ENCODE measurements around the gene SEC61B. TPM values are rescaled to one million over a fixed set of nuclear protein-coding genes. Genes with fewer than 3 reads are reported as not detected.
A peak's percentile ranks its signal among the peaks of the same experiment; 100 is the strongest.
"Not testable (repeated sequence)": the region's sequence is repeated elsewhere in the genome, so short reads cannot be mapped to it uniquely, and the experiment has no call there.

SEC61B gene
- total RNA-seq, 1 donor from 2014 or later: 184 TPM

DNA sequence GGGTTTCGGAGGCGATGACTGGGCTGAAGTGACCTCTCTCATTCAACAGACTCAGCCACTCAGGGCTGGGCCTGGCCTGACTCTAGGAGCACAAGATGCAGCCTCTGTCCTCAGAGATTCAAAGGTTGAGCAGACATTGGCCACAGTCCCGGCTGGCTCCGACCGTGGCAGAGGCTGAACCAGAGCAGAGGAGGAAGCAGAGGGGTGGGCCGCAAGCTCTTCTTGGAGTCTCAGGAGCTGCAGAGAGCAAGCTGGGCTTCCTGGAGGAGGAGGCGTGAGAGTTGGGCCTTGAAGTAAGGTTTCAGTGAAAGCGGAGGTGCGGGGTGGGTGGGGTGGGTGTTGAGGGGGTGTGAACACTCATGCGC lies 38.0 kb upstream of the SEC61B start:
- H3K27ac Mint-ChIP-seq: no peak overlapping the region
- no peaks in the 10 kb centered on the region for H3K36me3 Mint-ChIP-seq (ENCODE audit: low read depth)
- H3K4me3 Mint-ChIP-seq: no peak overlapping the region
- peaks cover 66% of the 10 kb centered on the region for H3K4me1 Mint-ChIP-seq (ENCODE audit: low read depth)
- peaks cover 5% of the 10 kb centered on the region for H3K27me3 Mint-ChIP-seq (ENCODE audit: insufficient read depth)
- DNase-seq (ENCODE audit: low spot score): no peak
- intact Hi-C loops (cut with micrococcal nuclease): loop anchor here (1.0 to 5.0 kb wide), 9 partner anchors 21 to 1243 kb away; partner anchors contain the start of genes MSANTD3 and SEC61B
- H3K9me3 Mint-ChIP-seq: no peaks in the 10 kb centered on the region

- Mint-ChIP-seq H3K4me1 (ENCODE audit: low read depth) (peaks cover 60% of the 10 kb centered on the region), H3K9me3 (no peaks in the 10 kb centered on the region), H3K4me3 (no peak overlapping the region), H3K36me3 (ENCODE audit: low read depth) (no peaks in the 10 kb centered on the region), H3K27ac (no peak overlapping the region), H3K27me3 (ENCODE audit: insufficient read depth) (peaks cover 5% of the 10 kb centered on the region)
- peak; percentile 57 for DNase-seq (ENCODE audit: low spot score)
- intact Hi-C loops (cut with micrococcal nuclease): loop anchor here (1.0 to 5.0 kb wide), 9 partner anchors 21 to 1243 kb away; partner anchors contain the start of genes MSANTD3 and SEC61B
Measured at GRCh38 chr9:99184475-99185347, 37.4 kb upstream of the SEC61B start.

GRCh38 chr9:99185348-99185632 lies 36.8 kb upstream of the SEC61B start:
- Mint-ChIP-seq H3K27me3 (ENCODE audit: insufficient read depth) (peaks cover 5% of the 10 kb centered on the region), H3K4me3 (no peak overlapping the region), H3K9me3 (no peaks in the 10 kb centered on the region), H3K36me3 (ENCODE audit: low read depth) (no peaks in the 10 kb centered on the region), H3K4me1 (ENCODE audit: low read depth) (peaks cover 55% of the 10 kb centered on the region), H3K27ac (no peak overlapping the region)
- intact Hi-C loops (cut with micrococcal nuclease): no loop called here
- no peak for DNase-seq (ENCODE audit: low spot score)

GRCh38 chr9:99185934-99186333 lies 36.1 kb upstream of the SEC61B start:
- Mint-ChIP-seq H3K9me3 (no peaks in the 10 kb centered on the region), H3K27me3 (ENCODE audit: insufficient read depth) (peaks cover 5% of the 10 kb centered on the region), H3K4me1 (ENCODE audit: low read depth) (peaks cover 52% of the 10 kb centered on the region), H3K27ac (no peak overlapping the region), H3K4me3 (no peak overlapping the region), H3K36me3 (ENCODE audit: low read depth) (no peaks in the 10 kb centered on the region)
- no peak for DNase-seq (ENCODE audit: low spot score)
- intact Hi-C loops (cut with micrococcal nuclease): no loop called here

DNA sequence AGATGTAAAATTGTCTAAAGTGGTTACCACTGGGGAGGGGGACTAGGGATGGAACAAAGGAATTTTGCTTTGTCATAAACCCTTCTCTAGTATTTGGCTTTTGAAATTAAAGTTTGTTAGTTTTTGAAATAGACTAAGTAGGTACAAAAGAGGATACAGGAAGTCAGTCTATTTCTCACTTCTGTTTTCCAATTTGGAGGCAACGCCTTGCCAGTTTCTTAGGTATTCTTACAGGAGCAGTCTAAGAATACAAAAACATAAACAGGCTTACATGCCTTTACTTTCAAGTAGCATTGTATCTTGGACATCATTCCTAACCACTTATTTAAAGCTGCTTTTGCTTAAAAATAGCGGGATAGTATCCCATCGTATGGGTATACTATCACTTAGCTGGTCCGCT lies 34.8 kb upstream of the SEC61B start:
- peaks cover 42% of the 10 kb centered on the region for H3K4me1 Mint-ChIP-seq (ENCODE audit: low read depth)
- no peak overlapping the region for H3K27ac Mint-ChIP-seq
- peaks cover 5% of the 10 kb centered on the region for H3K27me3 Mint-ChIP-seq (ENCODE audit: insufficient read depth)
- no peak overlapping the region for H3K4me3 Mint-ChIP-seq
- no peaks in the 10 kb centered on the region for H3K9me3 Mint-ChIP-seq
- H3K36me3 Mint-ChIP-seq (ENCODE audit: low read depth): no peaks in the 10 kb centered on the region
- intact Hi-C loops (cut with micrococcal nuclease): no loop called here
- no peak for DNase-seq (ENCODE audit: low spot score)

GRCh38 chr9:99189186-99189585 lies 32.9 kb upstream of the SEC61B start:
- Mint-ChIP-seq H3K4me1 (ENCODE audit: low read depth) (peaks cover 35% of the 10 kb centered on the region), H3K4me3 (no peak overlapping the region), H3K27me3 (ENCODE audit: insufficient read depth) (peaks cover 16% of the 10 kb centered on the region), H3K27ac (no peak overlapping the region), H3K9me3 (no peaks in the 10 kb centered on the region), H3K36me3 (ENCODE audit: low read depth) (no peaks in the 10 kb centered on the region)
- DNase-seq (ENCODE audit: low spot score): no peak
- intact Hi-C loops (cut with micrococcal nuclease): no loop called here

DNA sequence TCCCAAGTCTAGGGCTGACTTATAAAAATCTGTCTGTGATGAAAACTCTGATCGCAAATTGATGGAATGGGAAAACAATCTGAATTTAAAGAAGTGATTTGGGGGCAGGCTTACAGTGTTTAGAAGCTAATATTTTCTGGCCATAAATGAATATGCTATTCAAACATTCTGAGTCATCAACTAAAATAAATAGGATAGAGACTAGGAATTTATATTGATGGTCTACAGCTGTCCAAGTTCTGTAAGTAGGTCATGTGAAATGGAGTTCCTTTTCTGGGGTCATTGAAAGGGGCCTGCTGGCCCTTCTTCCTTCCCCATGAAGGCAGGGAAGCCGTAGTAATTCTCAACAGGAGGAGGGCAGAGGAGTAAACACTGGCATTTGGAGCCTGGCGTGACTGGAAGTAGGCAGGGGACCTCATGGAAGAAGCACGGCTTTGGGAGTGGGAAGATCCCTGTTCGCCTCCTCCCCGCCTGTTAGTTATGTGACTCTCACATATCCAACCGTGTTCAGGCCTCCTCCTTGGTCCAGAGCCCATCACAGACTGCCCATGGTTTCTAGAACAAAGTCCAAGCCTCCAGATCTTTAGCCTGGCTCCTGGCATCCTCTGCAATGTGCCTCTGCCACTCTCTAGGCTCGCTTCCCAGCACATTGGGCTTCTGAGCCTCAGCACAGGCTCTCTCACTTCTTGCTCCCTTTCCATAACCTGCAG lies 32.0 kb upstream of the SEC61B start:
- H3K27ac Mint-ChIP-seq: no peak overlapping the region
- H3K4me3 Mint-ChIP-seq: no peak overlapping the region
- peaks cover 20% of the 10 kb centered on the region for H3K27me3 Mint-ChIP-seq (ENCODE audit: insufficient read depth)
- intact Hi-C loops (cut with micrococcal nuclease): no loop called here
- DNase-seq (ENCODE audit: low spot score): no peak
- H3K4me1 Mint-ChIP-seq (ENCODE audit: low read depth): peaks cover 27% of the 10 kb centered on the region
- no peaks in the 10 kb centered on the region for H3K36me3 Mint-ChIP-seq (ENCODE audit: low read depth)
- no peaks in the 10 kb centered on the region for H3K9me3 Mint-ChIP-seq

- Mint-ChIP-seq H3K9me3 (no peaks in the 10 kb centered on the region), H3K27ac (no peak overlapping the region), H3K4me1 (ENCODE audit: low read depth) (peaks cover 28% of the 10 kb centered on the region)
Measured at GRCh38 chr9:99190597-99191283, 31.3 kb upstream of the SEC61B start.

GRCh38 chr9:99192786-99193465 lies 29.2 kb upstream of the SEC61B start:
- no peak overlapping the region for H3K4me3 Mint-ChIP-seq
- H3K27ac Mint-ChIP-seq: no peak overlapping the region
- H3K4me1 Mint-ChIP-seq (ENCODE audit: low read depth): peaks cover 32% of the 10 kb centered on the region
- peaks cover 21% of the 10 kb centered on the region for H3K27me3 Mint-ChIP-seq (ENCODE audit: insufficient read depth)
- no peak for DNase-seq (ENCODE audit: low spot score)
- H3K36me3 Mint-ChIP-seq (ENCODE audit: low read depth): no peaks in the 10 kb centered on the region
- intact Hi-C loops (cut with micrococcal nuclease): no loop called here
- H3K9me3 Mint-ChIP-seq: no peaks in the 10 kb centered on the region

More at GRCh38 chr9:99190597-99191283, 31.3 kb upstream of the SEC61B start:
- no peak for DNase-seq (ENCODE audit: low spot score)
- no peaks in the 10 kb centered on the region for H3K36me3 Mint-ChIP-seq (ENCODE audit: low read depth)
- no peak overlapping the region for H3K4me3 Mint-ChIP-seq
- H3K27me3 Mint-ChIP-seq (ENCODE audit: insufficient read depth): peaks cover 21% of the 10 kb centered on the region
- intact Hi-C loops (cut with micrococcal nuclease): no loop called here

DNA sequence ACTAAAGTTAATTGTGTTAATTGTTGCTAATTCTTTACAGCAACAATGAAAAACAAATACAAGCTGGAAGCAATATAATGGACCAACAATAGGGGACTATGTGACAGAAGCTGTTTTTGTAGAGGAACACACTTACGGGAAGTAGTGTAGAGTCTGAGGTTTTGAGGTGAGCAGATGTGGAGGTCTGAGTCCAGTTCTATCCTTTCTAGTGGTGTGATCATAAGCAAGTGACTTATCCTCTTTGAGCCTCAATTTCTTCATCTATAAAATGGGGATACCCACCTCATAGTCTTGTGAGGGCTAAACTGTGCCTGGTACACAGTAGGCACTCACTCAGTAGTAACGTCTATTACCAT lies 28.6 kb upstream of the SEC61B start:
- Mint-ChIP-seq H3K4me3 (no peak overlapping the region), H3K4me1 (ENCODE audit: low read depth) (peaks cover 34% of the 10 kb centered on the region), H3K36me3 (ENCODE audit: low read depth) (no peaks in the 10 kb centered on the region), H3K27me3 (ENCODE audit: insufficient read depth) (peaks cover 18% of the 10 kb centered on the region), H3K27ac (no peak overlapping the region), H3K9me3 (no peaks in the 10 kb centered on the region)
- DNase-seq (ENCODE audit: low spot score): no peak
- intact Hi-C loops (cut with micrococcal nuclease): no loop called here

GRCh38 chr9:99196484-99196883 lies 25.6 kb upstream of the SEC61B start:
- H3K27ac Mint-ChIP-seq; H3K4me3 Mint-ChIP-seq; H3K9me3 Mint-ChIP-seq; DNase-seq (ENCODE audit: low spot score); H3K36me3 Mint-ChIP-seq (ENCODE audit: low read depth); intact Hi-C loops (cut with micrococcal nuclease): not testable (repeated sequence)
- Mint-ChIP-seq H3K27me3 (ENCODE audit: insufficient read depth) (peaks cover 22% of the 10 kb centered on the region), H3K4me1 (ENCODE audit: low read depth) (peaks cover 27% of the 10 kb centered on the region)

DNA sequence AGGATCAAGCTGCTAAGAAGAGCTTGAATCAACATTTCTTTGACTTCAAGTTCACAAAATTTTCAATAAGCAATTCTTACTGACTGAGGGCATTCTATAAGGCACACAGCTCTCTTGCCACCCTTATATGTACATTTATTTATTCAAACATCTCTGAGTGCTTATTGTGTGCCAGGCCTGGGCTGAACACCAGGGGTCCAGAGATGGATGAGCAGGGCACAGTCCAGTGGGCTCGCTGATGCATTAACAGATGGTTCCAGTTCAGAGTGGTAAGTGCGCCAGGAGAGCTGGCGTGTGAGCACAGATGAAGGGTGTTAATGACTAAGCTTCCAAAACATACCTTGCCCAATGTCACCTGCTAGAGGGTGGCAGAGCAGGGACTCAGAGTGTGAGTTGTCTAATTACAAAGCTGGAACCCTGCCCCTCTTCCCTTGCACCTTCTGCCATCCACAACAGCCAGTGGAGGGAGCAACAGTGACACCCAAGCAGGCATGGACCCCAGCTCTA lies 24.9 kb upstream of the SEC61B start:
- Mint-ChIP-seq H3K27ac (no peak overlapping the region), H3K9me3 (no peaks in the 10 kb centered on the region), H3K36me3 (ENCODE audit: low read depth) (no peaks in the 10 kb centered on the region), H3K27me3 (ENCODE audit: insufficient read depth) (peaks cover 23% of the 10 kb centered on the region), H3K4me3 (no peak overlapping the region), H3K4me1 (ENCODE audit: low read depth) (peaks cover 27% of the 10 kb centered on the region)
- no peak for DNase-seq (ENCODE audit: low spot score)
- intact Hi-C loops (cut with micrococcal nuclease): no loop called here
